HG03442 (cell line): ENCODE measurements around the gene NXPH1.

Experiments
- ATAC-seq: cut with Tn5 transposase; IDR thresholded peaks from one replicate; pipeline ENCODE4 v1.9.1; 2021; ENCODE audit warnings: mild to moderate bottlenecking, moderate library complexity; ENCODE audit not compliant: unreplicated experiment

The NXPH1 gene

GRCh38 chr7:8433477-8434289, at the start of gene NXPH1:
NXPH1 (plus strand) TSS chr7:8433609.
- no peak for ATAC-seq

- ATAC-seq: peak; percentile 24
Measured at GRCh38 chr7:8384901-8385300, 48.5 kb upstream of the NXPH1 start.

GRCh38 chr7:8386926-8387550, 46.4 kb upstream of the NXPH1 start:
- ATAC-seq: peak; percentile 82

- ATAC-seq: peak; percentile 47
Measured at GRCh38 chr7:8387551-8388256, 45.7 kb upstream of the NXPH1 start.

- ATAC-seq: no peak
Measured at GRCh38 chr7:8388257-8388625, 45.2 kb upstream of the NXPH1 start.

GRCh38 chr7:8389593-8390261, 43.7 kb upstream of the NXPH1 start:
- ATAC-seq: no peak

GRCh38 chr7:8390262-8390626, 43.2 kb upstream of the NXPH1 start:
- ATAC-seq: no peak

GRCh38 chr7:8391353-8392062, 41.9 kb upstream of the NXPH1 start:
- peak; percentile 29 for ATAC-seq

GRCh38 chr7:8396294-8396693, 37.1 kb upstream of the NXPH1 start:
- no peak for ATAC-seq

- no peak for ATAC-seq
Measured at GRCh38 chr7:8408871-8409270, 24.5 kb upstream of the NXPH1 start.

GRCh38 chr7:8411103-8411502, 22.3 kb upstream of the NXPH1 start:
- ATAC-seq: no peak

- no peak for ATAC-seq
Measured at GRCh38 chr7:8413600-8413999, 19.8 kb upstream of the NXPH1 start.

- peak; percentile 91 for ATAC-seq
Measured at GRCh38 chr7:8418629-8419245, 14.7 kb upstream of the NXPH1 start.

GRCh38 chr7:8422177-8422576, 11.2 kb upstream of the NXPH1 start:
- no peak for ATAC-seq

- no peak for ATAC-seq
Measured at GRCh38 chr7:8423057-8423456, 10.4 kb upstream of the NXPH1 start.

GRCh38 chr7:8425223-8425622, 8.2 kb upstream of the NXPH1 start:
- ATAC-seq: no peak

GRCh38 chr7:8430643-8431042, 2.8 kb upstream of the NXPH1 start:
- no peak for ATAC-seq

- no peak for ATAC-seq
Measured at GRCh38 chr7:8434290-8435002, 1.0 kb downstream of the NXPH1 start.

- ATAC-seq: no peak
Measured at GRCh38 chr7:8435095-8435494, 1.7 kb downstream of the NXPH1 start.
